Caco-2 (cell line): ENCODE results near the gene TEAD1. TPM values are rescaled to one million over a fixed set of nuclear protein-coding genes. Genes with fewer than 3 reads are reported as not detected.
A peak's percentile ranks its signal among the peaks of the same experiment; 100 is the strongest.

Experiments used
- BruUV-seq: library from RNA; stranded (reverse); fragments of 400-500 nt; replicated peaks from 2 replicates; lab custom pipeline; 2021; lab: Mats Ljungman, UMichigan
- CTCF ChIA-PET: fragments of 300-600 bp; sonication (Branson Sonifier 250); formaldehyde crosslinking; loops from one replicate; lab custom pipeline; 2022; ENCODE audit warnings: antibody characterized with exemption; lab: Charles Lee
- POLR2A ChIA-PET: fragments of 300-600 bp; sonication (Branson Sonifier 250); formaldehyde crosslinking; loops from one replicate; lab custom pipeline; 2022; ENCODE audit warnings: antibody characterized with exemption; lab: Charles Lee
- DNase-seq, 2 experiments: peaks; one replicate each; pipeline versions ENCODE4 v3.0.0 to v3.0.0-alpha.2; 2020 to 2022
- H3K27me3 ChIP-seq: replicated peaks from 2 replicates; pipeline ENCODE4 v1.6.0; 2011; ENCODE audit warnings: low read length; ENCODE audit not compliant: control insufficient read depth, insufficient read depth
- H3K36me3 ChIP-seq: 2 replicates; pipeline ENCODE4 v1.5.1; 2011; ENCODE audit warnings: low read length; ENCODE audit not compliant: control insufficient read depth, insufficient read depth
- H3K4me1 ChIP-seq: fragments of 250-450 bp; sonication (Bioruptor Pico); 2 replicates; pipeline ENCODE4 v1.5.1; 2020; ENCODE audit warnings: mild to moderate bottlenecking
- H3K4me3 ChIP-seq: 2 replicates; pipeline ENCODE4 v1.5.1; 2011; ENCODE audit warnings: low read depth, mild to moderate bottlenecking, control low read depth, low read length
- H3K9me3 ChIP-seq: fragments of 250-450 bp; sonication (Bioruptor Pico); 2 replicates; pipeline ENCODE4 v1.5.1; 2020; ENCODE audit warnings: mild to moderate bottlenecking, moderate library complexity
- H3K27ac Mint-ChIP-seq: one replicate; pipeline ENCODE4 v1.8.0; 2022; ENCODE audit warnings: mixed read lengths; ENCODE audit not compliant: unreplicated experiment
- H3K27me3 Mint-ChIP-seq: one replicate; pipeline ENCODE4 v1.8.0; 2022; ENCODE audit warnings: mixed read lengths; ENCODE audit not compliant: insufficient read depth, unreplicated experiment
- H3K36me3 Mint-ChIP-seq: one replicate; pipeline ENCODE4 v1.8.0; 2022; ENCODE audit warnings: mild to moderate bottlenecking, mixed read lengths; ENCODE audit not compliant: insufficient read depth, unreplicated experiment
- H3K4me1 Mint-ChIP-seq: one replicate; pipeline ENCODE4 v1.8.0; 2022; ENCODE audit warnings: low read depth, mixed read lengths; ENCODE audit not compliant: unreplicated experiment
- H3K4me3 Mint-ChIP-seq: one replicate; pipeline ENCODE4 v1.8.0; 2022; ENCODE audit warnings: mild to moderate bottlenecking, moderate library complexity, mixed read lengths; ENCODE audit not compliant: unreplicated experiment
- H3K9me3 Mint-ChIP-seq: one replicate; pipeline ENCODE4 v1.8.0; 2022; ENCODE audit warnings: mixed read lengths; ENCODE audit not compliant: unreplicated experiment
- intact Hi-C: fragments of 100-400 bp; cut with micrococcal nuclease; formaldehyde crosslinking; loops from one replicate; pipeline ENCODE4 v1.10.0; 2022; ENCODE audit not compliant: unreplicated experiment
- total RNA-seq: library from RNA; stranded (reverse); gene quantifications from 2 replicates; pipeline ENCODE4 v1.2.3, GENCODE V29; 2022
- TF ChIP-seq, protein P1 (sequence below), 2 experiments: fragments of 200-600 bp in 1 of 2; IDR thresholded peaks; 1 replicate in 1 of 2; 2 replicates in 1 of 2; pipeline versions ENCODE4 v1.5.1 to v1.8.0; 2011 to 2022; ENCODE audit warnings: antibody characterized with exemption in 1 of 2, control low read depth in 1 of 2, inconsistent platforms in 1 of 2, low read depth in 1 of 2, low read length in 1 of 2, mild to moderate bottlenecking in 1 of 2, moderate library complexity in 1 of 2; ENCODE audit not compliant: insufficient read depth in 1 of 2, severe bottlenecking in 1 of 2, unreplicated experiment in 1 of 2

The TEAD1 gene
- total RNA-seq, 1 experiment from 2014 or later: 144 TPM

DNA sequence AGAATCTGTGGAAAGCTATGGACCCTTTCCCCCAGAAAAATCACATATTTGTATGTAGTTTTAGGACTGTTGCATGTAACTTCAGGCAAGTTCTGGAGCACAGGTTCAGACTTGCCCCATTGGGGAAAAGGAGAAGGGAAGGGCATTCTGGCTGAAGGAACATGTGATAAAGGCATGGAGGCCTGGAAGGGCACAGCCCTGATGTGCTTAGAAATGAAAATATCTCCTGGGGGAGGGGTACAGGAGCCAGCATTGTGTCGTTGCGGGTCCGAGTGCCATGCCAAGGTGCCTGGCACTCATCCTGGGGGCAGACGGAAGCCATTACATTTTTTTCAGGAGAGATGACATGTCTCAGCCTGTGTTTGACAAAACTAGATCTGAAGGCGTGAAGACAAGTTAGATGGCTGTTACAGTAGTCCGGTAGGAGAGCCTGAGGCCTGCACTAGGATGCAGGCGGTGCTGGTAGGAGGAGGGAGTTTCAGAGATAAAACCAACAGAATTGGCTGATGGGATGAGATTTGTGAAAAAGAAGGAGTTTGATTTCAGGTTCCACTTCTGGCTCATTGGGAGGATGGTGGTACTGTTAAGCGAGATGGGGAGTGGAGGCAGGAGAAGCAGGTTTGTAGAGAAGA, 96.9 kb downstream of the TEAD1 start:
- Histone ChIP-seq H3K4me3 (no peak overlapping the region), H3K36me3 (no peaks in the 10 kb centered on the region), H3K27me3 (no peaks in the 10 kb centered on the region), H3K4me1 (peaks cover 39% of the 10 kb centered on the region), H3K9me3 (no peaks in the 10 kb centered on the region)
- no peak overlapping the region for H3K4me3 Mint-ChIP-seq
- DNase-seq: no peak
- CTCF ChIA-PET: no interaction called here
- POLR2A ChIA-PET: no interaction called here
- H3K27me3 Mint-ChIP-seq: no peaks in the 10 kb centered on the region
- intact Hi-C loops: loop anchor here (2.0 kb wide), 1 partner anchor 32 kb away; no protein-coding TSS in a partner anchor
- H3K9me3 Mint-ChIP-seq: no peaks in the 10 kb centered on the region
- TF ChIP-seq, protein P1, sequence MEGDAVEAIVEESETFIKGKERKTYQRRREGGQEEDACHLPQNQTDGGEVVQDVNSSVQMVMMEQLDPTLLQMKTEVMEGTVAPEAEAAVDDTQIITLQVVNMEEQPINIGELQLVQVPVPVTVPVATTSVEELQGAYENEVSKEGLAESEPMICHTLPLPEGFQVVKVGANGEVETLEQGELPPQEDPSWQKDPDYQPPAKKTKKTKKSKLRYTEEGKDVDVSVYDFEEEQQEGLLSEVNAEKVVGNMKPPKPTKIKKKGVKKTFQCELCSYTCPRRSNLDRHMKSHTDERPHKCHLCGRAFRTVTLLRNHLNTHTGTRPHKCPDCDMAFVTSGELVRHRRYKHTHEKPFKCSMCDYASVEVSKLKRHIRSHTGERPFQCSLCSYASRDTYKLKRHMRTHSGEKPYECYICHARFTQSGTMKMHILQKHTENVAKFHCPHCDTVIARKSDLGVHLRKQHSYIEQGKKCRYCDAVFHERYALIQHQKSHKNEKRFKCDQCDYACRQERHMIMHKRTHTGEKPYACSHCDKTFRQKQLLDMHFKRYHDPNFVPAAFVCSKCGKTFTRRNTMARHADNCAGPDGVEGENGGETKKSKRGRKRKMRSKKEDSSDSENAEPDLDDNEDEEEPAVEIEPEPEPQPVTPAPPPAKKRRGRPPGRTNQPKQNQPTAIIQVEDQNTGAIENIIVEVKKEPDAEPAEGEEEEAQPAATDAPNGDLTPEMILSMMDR (IDR thresholded peaks at IDR 0.05; ENCODE audit: insufficient read depth in 1 of 2, low read depth in 1 of 2, low read length in 1 of 2, severe bottlenecking in 1 of 2, unreplicated experiment in 1 of 2): no peak
- no TSS peak for BruUV-seq
- H3K36me3 Mint-ChIP-seq: peaks cover 28% of the 10 kb centered on the region
- no peak overlapping the region for H3K27ac Mint-ChIP-seq
- peaks cover 39% of the 10 kb centered on the region for H3K4me1 Mint-ChIP-seq

- Mint-ChIP-seq H3K27ac (peak overlapping the region; percentile 28), H3K27me3 (no peaks in the 10 kb centered on the region), H3K9me3 (no peaks in the 10 kb centered on the region), H3K36me3 (peaks cover 25% of the 10 kb centered on the region), H3K4me1 (peaks cover 41% of the 10 kb centered on the region), H3K4me3 (no peak overlapping the region)
- POLR2A ChIA-PET: no interaction called here
- peaks cover 39% of the 10 kb centered on the region for H3K4me1 ChIP-seq
- no peak overlapping the region for H3K4me3 ChIP-seq
- no peaks in the 10 kb centered on the region for H3K27me3 ChIP-seq
- DNase-seq: no peak
- CTCF ChIA-PET: no interaction called here
- H3K9me3 ChIP-seq: no peaks in the 10 kb centered on the region
- no TSS peak for BruUV-seq
- TF ChIP-seq, protein P1 (IDR thresholded peaks at IDR 0.05; ENCODE audit: insufficient read depth in 1 of 2, low read depth in 1 of 2, low read length in 1 of 2, severe bottlenecking in 1 of 2, unreplicated experiment in 1 of 2): no peak
- intact Hi-C loops: loop anchor here (2.0 kb wide), 1 partner anchor 31 kb away; no protein-coding TSS in a partner anchor
- H3K36me3 ChIP-seq: no peaks in the 10 kb centered on the region
Observed at GRCh38 chr11:12771875-12772274, 97.7 kb downstream of the TEAD1 start.

DNA sequence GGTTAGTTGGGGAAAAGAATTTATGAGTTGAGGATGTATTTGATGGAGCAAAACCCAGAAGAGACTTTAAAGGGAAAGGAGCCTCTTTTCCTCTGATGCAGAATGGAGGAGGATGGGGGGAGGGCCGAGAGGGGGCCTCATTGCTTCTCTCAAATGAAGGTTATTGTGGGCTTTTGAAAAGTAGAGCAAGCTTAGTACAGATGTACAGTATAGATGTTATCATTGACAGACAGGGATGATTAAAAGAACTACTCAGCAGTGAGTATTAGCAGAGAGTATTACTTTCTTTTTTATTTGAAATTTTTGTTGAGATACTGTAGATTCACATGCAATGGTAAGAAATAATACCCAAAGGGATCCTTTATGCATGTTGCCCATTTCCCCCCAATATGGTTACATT, 98.1 kb downstream of the TEAD1 start:
- TF ChIP-seq, protein P1 (IDR thresholded peaks at IDR 0.05; ENCODE audit: insufficient read depth in 1 of 2, low read depth in 1 of 2, low read length in 1 of 2, severe bottlenecking in 1 of 2, unreplicated experiment in 1 of 2): no peak
- no TSS peak for BruUV-seq
- no peaks in the 10 kb centered on the region for H3K27me3 Mint-ChIP-seq
- ChIA-PET POLR2A (no interaction called here), CTCF (no interaction called here)
- Histone ChIP-seq H3K9me3 (no peaks in the 10 kb centered on the region), H3K4me1 (peaks cover 36% of the 10 kb centered on the region), H3K27me3 (no peaks in the 10 kb centered on the region), H3K36me3 (no peaks in the 10 kb centered on the region), H3K4me3 (no peak overlapping the region)
- DNase-seq: no peak
- H3K27ac Mint-ChIP-seq: peak overlapping the region; percentile 28
- no peak overlapping the region for H3K4me3 Mint-ChIP-seq
- no peaks in the 10 kb centered on the region for H3K9me3 Mint-ChIP-seq
- intact Hi-C loops: no loop called here
- peaks cover 39% of the 10 kb centered on the region for H3K4me1 Mint-ChIP-seq
- H3K36me3 Mint-ChIP-seq: peaks cover 24% of the 10 kb centered on the region
